Measurements from ENCODE around the gene CLDND2.

CLDND2 gene

GRCh38 chr19:51366389-51367254, 2.2 kb downstream of the CLDND2 start (continued):
- TF ChIP-seq SETDB1 (IDR thresholded peaks at IDR 0.05; ENCODE audit: insufficient read length, low read length): no peak
- no peak for TF ChIP-seq ZNF510 (tag by site-specific recombination; IDR thresholded peaks at IDR 0.05; ENCODE audit: insufficient replicate concordance)
- no peak for TF ChIP-seq BCL6B (tag by site-specific recombination; IDR thresholded peaks at IDR 0.05)
- TF ChIP-seq ZNF362 (tag by site-specific recombination; IDR thresholded peaks at IDR 0.05): no peak
- no peak for TF ChIP-seq ZNF138 (tag by site-specific recombination; IDR thresholded peaks at IDR 0.05; ENCODE audit: borderline replicate concordance)
- TF ChIP-seq WT1 (tag by site-specific recombination; IDR thresholded peaks at IDR 0.05): peak; percentile 61
- TF ChIP-seq ZNF214 (tag by site-specific recombination; IDR thresholded peaks at IDR 0.05; ENCODE audit: borderline replicate concordance): no peak
- TF ChIP-seq ZFP41 (tag by site-specific recombination; IDR thresholded peaks at IDR 0.05; ENCODE audit: borderline replicate concordance): no peak
- TF ChIP-seq ZNF146 (tag by site-specific recombination; IDR thresholded peaks at IDR 0.05): no peak

GRCh38 chr19:51365965-51366388, 2.8 kb downstream of the CLDND2 start, which contains the start of gene ETFB:
Gene ETFB, minus strand, starts transcription at chr19:51366388. Its CDS starts 62 bp downstream, at chr19:51366326.
- ChIA-PET POLR2A (interaction anchor here (0.5 to 1.6 kb wide), 6 partner anchors 12 to 205 kb away, joined by 3 to 10 read pairs (median 5); partner anchors contain the start of genes VSIG10L and ZNF175), CTCF (interaction anchor here (0.6 to 1.3 kb wide), 5 partner anchors 16 to 42 kb away, joined by 3 to 6 read pairs (median 5); no protein-coding TSS in a partner anchor)
- Histone ChIP-seq H3K4me3 (ENCODE audit: low read depth, low read length) (peak within 1 kb of the TSS; percentile 77), H3K27ac (ENCODE audit: extremely low read depth, low read depth, low read length) (peak within 1 kb of the TSS; percentile 85), H3K9me3 (ENCODE audit: control insufficient read depth, insufficient read depth, low read depth, low read length) (no peaks in the 10 kb centered on the region), H3K4me1 (ENCODE audit: control insufficient read depth, insufficient read depth, low read length) (peaks cover 10% of the 10 kb centered on the region), H3K36me3 (ENCODE audit: control insufficient read depth in 2 of 2, insufficient read depth in 1 of 2, low read length in 2 of 2) (no peaks in the 10 kb centered on the region; a peak in 1 of 3 replicates)
- peak; percentile 3; the same call in 1 of the 2 replicates for TF ChIP-seq CTCF (tag by site-specific recombination; IDR thresholded peaks at IDR 0.05)
- TF ChIP-seq REST (tag by site-specific recombination; IDR thresholded peaks at IDR 0.05): 0 out of 2 replicates have a peak, but pooled peaks have one; percentile 25
- TF ChIP-seq ZBTB26 (tag by site-specific recombination; optimal IDR thresholded peaks at IDR 0.05): peak; percentile 63
- TF ChIP-seq ZBTB1 (tag by site-specific recombination; IDR thresholded peaks at IDR 0.05): no peak
- TF ChIP-seq PRDM1 (tag by site-specific recombination; IDR thresholded peaks at IDR 0.05): peak; percentile 64; the same call in 1 of the 2 replicates
- TF ChIP-seq PATZ1 (tag by site-specific recombination; IDR thresholded peaks at IDR 0.05): peak; percentile 43
- TF ChIP-seq YY2 (tag by site-specific recombination; IDR thresholded peaks at IDR 0.05): peak; percentile 57; the same call in 1 of the 2 replicates
- peak; percentile 33; the same call in 1 of the 2 replicates for TF ChIP-seq ZBTB48 (tag by site-specific recombination; IDR thresholded peaks at IDR 0.05)
- TF ChIP-seq INSM2 (tag by site-specific recombination; IDR thresholded peaks at IDR 0.05): 0 out of 2 replicates have a peak, but pooled peaks have one; percentile 18
- TF ChIP-seq ZBTB20 (tag by site-specific recombination; IDR thresholded peaks at IDR 0.05): 0 out of 2 replicates have a peak, but pooled peaks have one; percentile 7
- TF ChIP-seq KLF16 (tag by site-specific recombination; IDR thresholded peaks at IDR 0.05): no peak
- TF ChIP-seq YY1 (tag by site-specific recombination; IDR thresholded peaks at IDR 0.05): peak; percentile 40; the same call in 1 of the 2 replicates
